ENCODE data around the gene SLC25A19.

SLC25A19 gene

DNA sequence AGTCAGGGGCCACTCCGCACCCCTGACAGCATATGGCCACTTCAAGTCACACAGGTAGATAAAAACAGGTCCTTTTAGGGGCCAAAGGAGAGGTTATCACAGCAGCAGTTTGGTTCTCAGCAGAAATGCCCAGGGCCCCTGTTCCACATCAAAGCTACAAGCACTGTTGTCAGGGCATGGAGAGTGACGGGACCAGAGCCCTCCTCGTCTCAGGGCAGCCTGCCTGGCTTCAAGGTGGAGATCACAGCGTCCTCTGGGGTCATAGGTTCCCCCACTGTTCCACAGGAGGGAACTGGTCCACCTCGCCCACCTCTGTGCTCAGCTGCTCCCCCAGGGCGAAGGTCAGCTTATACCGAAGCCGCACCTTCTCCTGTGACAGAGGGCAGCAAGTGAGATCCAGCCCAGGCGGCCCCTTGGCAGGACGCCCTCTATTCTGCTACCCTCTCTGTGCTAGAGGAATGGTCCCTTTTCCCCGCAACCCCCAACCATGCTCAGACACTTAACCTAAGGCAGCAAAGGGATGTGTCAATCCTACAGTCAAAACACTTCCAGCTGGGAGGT lies 51.1 kb downstream of the SLC25A19 start:
- H3K36me3 ChIP-seq (ENCODE audit: insufficient read depth, insufficient read length, low read length), result peaks cover 91% of the 10 kb centered on the region
- H3K9me3 ChIP-seq (ENCODE audit: insufficient read depth, low read length), result no peaks in the 10 kb centered on the region
- H3K4me1 ChIP-seq (ENCODE audit: insufficient read depth, insufficient read length), result peaks cover 17% of the 10 kb centered on the region
- no peak overlapping the region for H3K9ac ChIP-seq (ENCODE audit: insufficient read length, low read depth)
- TF ChIP-seq SUZ12 (IDR thresholded peaks at IDR 0.05; ENCODE audit: extremely low read depth, insufficient read depth, insufficient read length) (no peak), ZNF274 (IDR thresholded peaks at IDR 0.05; ENCODE audit: low read depth, low read length) (no peak), YY1 (IDR thresholded peaks at IDR 0.05; ENCODE audit: insufficient read depth, insufficient read length) (no peak)
- no peak overlapping the region for H3K4me3 ChIP-seq (ENCODE audit: insufficient read length, low read depth)
- DNase-seq (ENCODE audit: low read depth, low spot score), result no peak
- H3K27me3 ChIP-seq (ENCODE audit: insufficient read depth, insufficient read length), result no peaks in the 10 kb centered on the region

DNA sequence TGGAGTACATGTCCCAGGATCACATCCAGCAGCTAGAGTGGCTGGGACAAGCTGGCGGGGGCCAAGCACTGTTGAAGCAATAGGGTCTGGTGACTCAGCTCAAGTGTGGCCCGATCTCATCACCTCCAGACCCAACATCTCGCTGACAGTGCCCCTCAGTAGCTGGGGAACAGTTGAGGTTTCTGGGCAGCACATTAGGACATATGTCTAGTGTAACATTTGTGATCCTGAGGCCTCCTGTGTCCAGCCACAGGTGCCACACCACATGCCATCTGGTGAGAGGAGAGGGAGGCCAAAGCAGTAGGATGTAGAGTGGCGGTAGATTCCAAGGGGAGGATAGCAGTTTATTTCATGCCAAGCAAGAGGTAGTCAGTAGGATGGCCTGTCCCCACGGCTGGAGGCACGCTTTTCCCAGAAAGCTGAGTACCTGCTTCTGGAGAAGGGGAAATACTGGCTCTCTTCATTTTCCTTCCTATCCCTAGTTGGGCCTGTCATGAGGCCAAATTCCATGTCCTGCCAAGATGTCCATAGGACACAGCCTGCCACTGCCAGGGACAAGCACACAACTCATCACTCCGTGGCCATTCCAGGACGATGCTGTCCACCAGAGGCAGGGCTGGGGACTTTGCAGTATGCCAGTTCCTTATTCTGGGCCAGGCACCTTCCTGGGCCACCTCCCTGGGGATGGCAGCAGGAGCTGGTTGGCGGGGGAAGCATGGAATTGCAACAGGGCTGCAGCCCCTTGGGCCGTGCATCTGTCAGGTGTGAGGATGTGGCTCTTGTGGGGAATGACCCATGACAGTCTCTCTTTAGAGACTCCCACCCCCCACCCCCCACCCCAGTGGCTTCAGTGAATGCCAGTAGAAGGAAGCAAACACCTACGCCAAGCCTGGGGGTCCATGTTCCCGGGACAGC lies 51.9 kb downstream of the SLC25A19 start:
- DNase-seq (ENCODE audit: low read depth, low spot score), result no peak
- Histone ChIP-seq H3K4me3 (ENCODE audit: insufficient read length, low read depth) (no peak overlapping the region), H3K9me3 (ENCODE audit: insufficient read depth, low read length) (no peaks in the 10 kb centered on the region), H3K9ac (ENCODE audit: insufficient read length, low read depth) (no peak overlapping the region), H3K4me1 (ENCODE audit: insufficient read depth, insufficient read length) (peaks cover 17% of the 10 kb centered on the region), H3K27me3 (ENCODE audit: insufficient read depth, insufficient read length) (no peaks in the 10 kb centered on the region), H3K36me3 (ENCODE audit: insufficient read depth, insufficient read length, low read length) (peaks cover 91% of the 10 kb centered on the region)
- TF ChIP-seq SUZ12 (IDR thresholded peaks at IDR 0.05; ENCODE audit: extremely low read depth, insufficient read depth, insufficient read length) (no peak), ZNF274 (IDR thresholded peaks at IDR 0.05; ENCODE audit: low read depth, low read length) (no peak), YY1 (IDR thresholded peaks at IDR 0.05; ENCODE audit: insufficient read depth, insufficient read length) (no peak)

DNA sequence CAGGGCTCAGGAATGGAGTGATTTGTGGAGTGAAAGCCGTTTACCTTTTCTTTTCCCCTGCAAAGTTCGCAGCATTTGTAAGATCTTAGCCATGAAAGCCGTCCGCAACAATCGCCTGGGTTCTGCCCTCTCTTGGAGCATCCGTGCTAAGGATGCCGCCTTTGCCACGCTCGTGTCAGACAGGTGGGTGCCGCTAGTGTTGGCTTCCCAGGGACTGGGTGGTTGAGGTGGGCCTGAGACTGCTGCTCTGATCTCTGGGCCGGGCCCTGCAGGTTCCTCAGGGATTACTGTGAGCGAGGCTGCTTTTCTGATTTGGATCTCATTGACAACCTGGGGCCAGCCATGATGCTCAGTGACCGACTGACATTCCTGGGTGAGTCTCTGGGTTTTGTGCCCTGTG lies 56.4 kb downstream of the SLC25A19 start:
- Histone ChIP-seq H3K9ac (ENCODE audit: insufficient read length, low read depth) (no peak overlapping the region), H3K36me3 (ENCODE audit: insufficient read depth, insufficient read length, low read length) (peaks cover 90% of the 10 kb centered on the region), H3K4me1 (ENCODE audit: insufficient read depth, insufficient read length) (peaks cover 3% of the 10 kb centered on the region), H3K9me3 (ENCODE audit: insufficient read depth, low read length) (no peaks in the 10 kb centered on the region), H3K4me3 (ENCODE audit: insufficient read length, low read depth) (no peak overlapping the region), H3K27me3 (ENCODE audit: insufficient read depth, insufficient read length) (no peaks in the 10 kb centered on the region)
- DNase-seq (ENCODE audit: low read depth, low spot score), result no peak
- TF ChIP-seq YY1 (IDR thresholded peaks at IDR 0.05; ENCODE audit: insufficient read depth, insufficient read length) (no peak), SUZ12 (IDR thresholded peaks at IDR 0.05; ENCODE audit: extremely low read depth, insufficient read depth, insufficient read length) (no peak), ZNF274 (IDR thresholded peaks at IDR 0.05; ENCODE audit: low read depth, low read length) (no peak)

DNA sequence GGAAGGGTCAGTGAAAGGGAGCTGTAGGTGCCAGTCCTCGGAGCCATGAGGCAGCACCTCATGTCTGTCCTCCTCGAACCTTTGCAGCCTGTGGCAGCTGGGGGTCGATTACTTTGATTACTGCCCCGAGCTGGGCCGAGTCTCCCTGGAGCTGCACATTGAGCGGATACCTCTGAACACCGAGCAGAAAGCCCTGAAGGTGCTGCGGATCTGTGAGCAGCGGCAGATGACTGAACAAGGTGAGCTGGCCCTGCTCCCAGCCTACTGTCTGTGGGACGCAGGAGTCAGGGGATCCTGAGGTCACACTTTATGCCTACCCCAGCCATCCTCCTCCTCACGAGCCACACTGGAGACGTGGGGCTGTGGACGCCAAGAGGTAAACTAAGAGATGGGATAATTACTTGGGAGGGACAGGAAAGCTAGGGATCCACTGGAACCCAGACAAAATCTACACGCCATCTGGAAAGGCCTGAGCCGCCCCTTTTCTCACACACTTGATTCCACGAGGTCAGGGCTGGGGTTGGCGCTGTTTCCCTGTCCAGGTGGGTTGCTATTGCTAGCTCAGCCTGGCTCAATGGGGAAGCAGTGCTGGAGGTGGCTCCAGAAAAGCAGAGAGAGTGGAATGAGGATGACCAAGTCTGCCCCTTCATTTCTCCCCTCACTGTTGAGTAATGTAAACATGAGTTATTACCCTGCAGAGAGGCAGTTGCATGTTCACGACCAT lies 57.3 kb downstream of the SLC25A19 start:
- no peaks in the 10 kb centered on the region for H3K4me1 ChIP-seq (ENCODE audit: insufficient read depth, insufficient read length)
- peaks cover 89% of the 10 kb centered on the region for H3K36me3 ChIP-seq (ENCODE audit: insufficient read depth, insufficient read length, low read length)
- DNase-seq (ENCODE audit: low read depth, low spot score), result no peak
- TF ChIP-seq ZNF274 (IDR thresholded peaks at IDR 0.05; ENCODE audit: low read depth, low read length), result no peak
- no peak for TF ChIP-seq YY1 (IDR thresholded peaks at IDR 0.05; ENCODE audit: insufficient read depth, insufficient read length)
- no peak for TF ChIP-seq SUZ12 (IDR thresholded peaks at IDR 0.05; ENCODE audit: extremely low read depth, insufficient read depth, insufficient read length)
- H3K9ac ChIP-seq (ENCODE audit: insufficient read length, low read depth), result no peak overlapping the region
- H3K27me3 ChIP-seq (ENCODE audit: insufficient read depth, insufficient read length), result no peaks in the 10 kb centered on the region
- no peak overlapping the region for H3K4me3 ChIP-seq (ENCODE audit: insufficient read length, low read depth)
- no peaks in the 10 kb centered on the region for H3K9me3 ChIP-seq (ENCODE audit: insufficient read depth, low read length)

DNA sequence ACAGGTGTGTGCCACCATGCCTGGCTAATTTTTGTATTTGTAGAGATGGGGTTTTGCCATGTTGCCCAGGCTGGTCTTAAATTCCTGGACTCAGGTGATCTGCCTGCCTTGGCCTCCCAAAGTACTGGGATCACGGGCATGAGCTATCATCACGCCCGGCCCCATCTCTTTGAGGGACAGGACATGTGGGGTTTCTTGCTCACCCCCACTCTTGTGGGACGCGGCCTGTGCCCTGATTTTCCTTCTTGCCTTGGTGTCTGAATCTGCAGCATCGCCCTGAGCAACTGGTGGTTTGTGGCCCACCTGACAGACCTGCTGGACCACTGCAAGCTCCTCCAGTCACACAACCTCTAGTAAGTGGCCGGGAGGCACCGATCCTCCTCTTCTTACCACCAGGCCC lies 58.2 kb downstream of the SLC25A19 start:
- Histone ChIP-seq H3K4me1 (ENCODE audit: insufficient read depth, insufficient read length) (no peaks in the 10 kb centered on the region), H3K9ac (ENCODE audit: insufficient read length, low read depth) (no peak overlapping the region), H3K4me3 (ENCODE audit: insufficient read length, low read depth) (no peak overlapping the region), H3K36me3 (ENCODE audit: insufficient read depth, insufficient read length, low read length) (peaks cover 89% of the 10 kb centered on the region), H3K27me3 (ENCODE audit: insufficient read depth, insufficient read length) (no peaks in the 10 kb centered on the region), H3K9me3 (ENCODE audit: insufficient read depth, low read length) (no peaks in the 10 kb centered on the region)
- DNase-seq (ENCODE audit: low read depth, low spot score), result no peak
- TF ChIP-seq YY1 (IDR thresholded peaks at IDR 0.05; ENCODE audit: insufficient read depth, insufficient read length), result no peak
- TF ChIP-seq ZNF274 (IDR thresholded peaks at IDR 0.05; ENCODE audit: low read depth, low read length), result no peak
- TF ChIP-seq SUZ12 (IDR thresholded peaks at IDR 0.05; ENCODE audit: extremely low read depth, insufficient read depth, insufficient read length), result no peak

DNA sequence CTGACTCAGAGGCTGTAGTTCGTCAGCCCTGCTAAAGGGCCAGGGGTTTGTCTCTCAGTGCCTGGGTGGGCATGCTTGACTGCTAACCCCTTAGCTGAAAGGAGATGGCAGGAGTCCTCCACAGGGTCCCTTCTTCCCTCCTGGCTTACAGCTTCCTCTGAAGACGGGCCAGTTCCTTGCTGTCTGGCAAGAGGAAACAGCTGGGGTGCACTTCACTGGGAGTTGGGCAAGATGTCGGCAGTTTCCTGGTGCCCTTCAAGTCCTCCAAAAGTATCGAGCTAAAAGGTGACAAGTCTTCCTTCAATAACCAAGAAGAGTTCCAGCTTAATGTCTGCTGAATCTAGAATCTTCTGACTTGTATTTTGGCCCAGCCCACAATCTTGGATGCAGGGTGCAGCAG lies 60.4 kb downstream of the SLC25A19 start:
- Histone ChIP-seq H3K9me3 (ENCODE audit: insufficient read depth, low read length) (no peaks in the 10 kb centered on the region), H3K36me3 (ENCODE audit: insufficient read depth, insufficient read length, low read length) (peaks cover 87% of the 10 kb centered on the region), H3K4me3 (ENCODE audit: insufficient read length, low read depth) (no peak overlapping the region), H3K4me1 (ENCODE audit: insufficient read depth, insufficient read length) (no peaks in the 10 kb centered on the region), H3K27me3 (ENCODE audit: insufficient read depth, insufficient read length) (no peaks in the 10 kb centered on the region), H3K9ac (ENCODE audit: insufficient read length, low read depth) (no peak overlapping the region)
- DNase-seq (ENCODE audit: low read depth, low spot score), result no peak
- TF ChIP-seq SUZ12 (IDR thresholded peaks at IDR 0.05; ENCODE audit: extremely low read depth, insufficient read depth, insufficient read length), result no peak
- no peak for TF ChIP-seq YY1 (IDR thresholded peaks at IDR 0.05; ENCODE audit: insufficient read depth, insufficient read length)
- no peak for TF ChIP-seq ZNF274 (IDR thresholded peaks at IDR 0.05; ENCODE audit: low read depth, low read length)

DNA sequence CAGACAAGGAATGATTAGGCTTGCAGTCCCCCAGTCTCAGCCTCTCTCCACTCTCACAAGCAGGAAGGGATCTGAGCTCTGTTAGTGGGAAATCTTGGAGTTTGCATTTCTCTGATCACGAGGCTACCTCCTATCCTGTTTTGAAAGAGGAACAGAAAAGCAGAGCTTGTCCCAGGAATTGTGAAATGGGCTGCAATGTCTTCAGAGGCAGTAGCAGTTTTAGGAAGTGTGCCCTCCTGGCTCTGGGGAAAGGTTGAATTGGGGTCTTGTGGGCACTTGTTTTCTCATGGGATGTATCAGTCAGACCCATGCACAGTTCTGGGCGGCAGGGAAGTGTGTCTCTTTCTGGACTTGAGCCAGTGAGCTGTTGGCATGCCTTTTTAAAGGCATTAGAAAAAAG lies 60.9 kb downstream of the SLC25A19 start:
- no peak overlapping the region for H3K9ac ChIP-seq (ENCODE audit: insufficient read length, low read depth)
- H3K4me1 ChIP-seq (ENCODE audit: insufficient read depth, insufficient read length), result no peaks in the 10 kb centered on the region
- H3K27me3 ChIP-seq (ENCODE audit: insufficient read depth, insufficient read length), result no peaks in the 10 kb centered on the region
- DNase-seq (ENCODE audit: low read depth, low spot score), result no peak
- no peak overlapping the region for H3K4me3 ChIP-seq (ENCODE audit: insufficient read length, low read depth)
- TF ChIP-seq SUZ12 (IDR thresholded peaks at IDR 0.05; ENCODE audit: extremely low read depth, insufficient read depth, insufficient read length), result no peak
- no peak for TF ChIP-seq YY1 (IDR thresholded peaks at IDR 0.05; ENCODE audit: insufficient read depth, insufficient read length)
- no peak for TF ChIP-seq ZNF274 (IDR thresholded peaks at IDR 0.05; ENCODE audit: low read depth, low read length)
- peaks cover 91% of the 10 kb centered on the region for H3K36me3 ChIP-seq (ENCODE audit: insufficient read depth, insufficient read length, low read length)
- no peaks in the 10 kb centered on the region for H3K9me3 ChIP-seq (ENCODE audit: insufficient read depth, low read length)
